HG03439 (cell line): Measurements from ENCODE around the gene FRYL.
"Not testable (repeated sequence)": the region's sequence is repeated elsewhere in the genome, so short reads cannot be mapped to it uniquely, and the experiment has no call there.

Experiments
- ATAC-seq: cut with Tn5 transposase; IDR thresholded peaks from one replicate; pipeline ENCODE4 v1.9.1; 2021; ENCODE audit warnings: mild to moderate bottlenecking, moderate library complexity; ENCODE audit not compliant: unreplicated experiment

FRYL gene

DNA sequence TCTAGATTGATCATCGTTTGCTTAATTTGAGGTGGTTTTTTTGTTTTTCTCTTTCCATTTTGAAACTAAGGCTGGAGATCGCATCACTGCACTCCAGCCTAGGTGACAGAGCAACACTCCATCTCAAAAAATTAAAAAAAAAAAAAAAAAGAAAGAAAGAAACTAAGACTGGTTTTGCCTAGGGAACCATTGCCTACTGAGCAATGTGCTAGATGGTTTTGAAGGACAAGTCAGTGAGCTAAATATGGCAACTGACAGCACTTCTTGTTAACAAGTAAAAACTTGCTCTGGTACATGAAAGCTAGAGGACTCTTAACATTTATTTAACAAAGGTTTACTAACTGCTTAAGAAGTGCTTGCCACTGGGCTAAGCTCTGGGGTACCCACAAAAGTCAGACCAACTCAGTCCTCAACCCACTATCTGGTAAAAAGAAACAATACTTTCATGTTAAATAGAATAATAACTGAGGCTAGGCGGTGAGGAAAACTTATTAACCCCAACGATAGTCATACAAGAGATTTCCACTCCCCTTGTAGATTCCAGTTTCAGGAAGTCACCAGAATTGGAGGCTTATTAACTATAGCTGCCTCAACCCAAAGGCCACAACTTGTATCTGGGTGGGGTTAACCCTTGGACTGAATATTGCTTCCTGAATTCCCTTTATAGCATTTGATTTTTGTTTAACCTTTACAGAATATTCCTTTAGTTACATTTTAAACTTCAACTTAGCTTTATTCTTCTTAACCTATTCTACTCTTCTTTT, 111.6 kb downstream of the FRYL start:
- no peak for ATAC-seq

DNA sequence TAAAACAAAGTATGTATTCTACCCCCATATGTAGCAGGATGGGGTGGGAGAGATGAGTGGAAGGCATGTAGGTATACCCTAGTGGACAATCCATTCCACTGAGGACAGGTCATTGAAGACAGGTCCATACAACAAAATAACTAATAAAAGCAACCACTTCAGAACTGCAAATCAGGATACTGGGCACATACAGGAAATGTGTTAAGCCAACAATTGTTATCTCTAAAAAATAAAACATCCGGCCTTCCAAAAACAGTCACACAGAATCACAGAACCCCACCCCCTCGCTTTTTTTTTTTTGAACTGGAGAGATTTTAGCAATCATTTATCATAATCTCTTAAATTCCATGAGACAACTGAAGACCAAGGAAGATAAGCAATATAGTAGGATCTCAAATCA, 112.9 kb downstream of the FRYL start:
- no peak for ATAC-seq

DNA sequence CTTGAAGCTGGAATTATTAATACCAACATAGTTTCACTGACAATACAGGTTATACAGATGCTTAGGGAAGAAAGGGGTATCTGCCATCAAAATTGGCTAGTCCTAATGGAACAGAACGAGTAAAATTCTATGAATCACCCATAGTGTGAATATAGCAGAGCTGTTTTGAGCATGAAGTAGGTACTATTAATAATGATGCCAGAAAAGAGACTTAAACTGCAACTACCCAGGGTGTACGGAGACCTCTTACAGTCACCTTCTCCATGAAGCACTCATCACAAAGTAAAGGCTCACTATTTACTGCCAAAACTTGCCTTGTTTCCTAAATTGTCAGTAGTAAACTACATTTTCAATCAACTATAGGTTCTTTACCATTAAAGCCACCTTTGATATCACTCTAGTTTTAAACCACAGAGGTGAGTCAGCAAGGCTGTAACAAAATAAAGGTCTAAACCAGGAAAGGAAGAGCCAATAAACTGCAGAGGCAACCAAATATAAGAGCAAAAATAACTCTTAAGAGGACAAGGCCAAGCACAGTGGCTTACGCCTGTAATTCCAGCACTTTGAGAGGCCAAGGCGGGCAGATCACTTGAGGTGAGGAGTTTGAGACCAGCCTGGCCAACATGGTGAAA, 114.4 kb downstream of the FRYL start:
- no peak for ATAC-seq

DNA sequence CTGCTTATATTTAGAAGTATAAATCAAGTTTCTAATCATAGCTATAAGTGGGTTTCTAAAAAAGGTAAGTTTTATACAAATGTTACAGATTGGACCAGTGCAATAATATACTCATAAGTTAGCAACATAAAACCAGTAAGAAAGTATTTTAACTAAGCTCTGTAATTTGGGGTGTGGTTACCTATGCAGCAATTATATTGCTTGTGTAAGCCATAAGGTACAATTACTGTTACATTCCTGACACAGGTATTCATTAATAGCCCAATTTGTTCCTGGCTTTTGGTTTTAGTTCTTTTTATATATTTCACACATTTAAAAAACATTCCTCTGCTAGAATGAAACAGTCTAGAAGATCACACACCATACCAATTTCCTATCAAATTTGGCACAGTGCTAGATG, 115.1 kb downstream of the FRYL start:
- no peak for ATAC-seq

DNA sequence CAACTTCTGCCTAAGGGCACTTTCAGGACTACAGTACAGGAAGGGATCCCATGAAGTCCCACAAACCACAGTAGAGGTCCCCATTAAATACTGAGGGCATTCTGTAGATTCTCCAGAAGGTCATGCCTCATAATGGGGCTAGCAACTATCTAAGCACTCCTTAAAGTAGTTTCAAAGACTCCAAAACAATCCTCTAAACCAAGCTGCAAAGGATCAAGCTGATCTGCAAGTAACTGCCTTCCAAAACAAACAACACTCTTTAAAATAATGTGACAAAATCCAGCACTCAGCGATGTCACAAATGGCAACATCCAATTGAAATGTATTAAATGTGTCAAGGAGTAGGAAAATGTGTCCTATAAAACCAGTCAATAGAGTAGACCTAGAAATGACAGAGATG, 118.7 kb downstream of the FRYL start:
- ATAC-seq = no peak

DNA sequence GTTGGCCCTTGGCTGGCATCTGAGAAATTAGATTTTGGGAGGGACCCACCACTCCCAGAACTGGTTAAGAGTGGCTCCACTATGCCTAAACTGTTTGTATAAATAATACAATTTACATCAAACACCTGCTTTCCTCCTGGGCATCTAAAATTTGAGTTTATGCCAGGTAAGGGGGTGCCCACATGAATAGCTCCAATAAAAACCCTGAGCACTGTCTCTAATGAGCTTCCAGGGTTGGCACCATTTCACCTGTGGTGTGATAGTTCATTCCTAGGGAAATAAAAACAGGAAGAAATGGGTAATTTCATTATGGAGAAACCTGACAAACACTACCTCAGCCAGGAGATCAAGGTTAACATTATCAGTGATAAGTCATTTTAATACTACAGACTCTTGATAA, 119.7 kb downstream of the FRYL start:
- no peak for ATAC-seq

DNA sequence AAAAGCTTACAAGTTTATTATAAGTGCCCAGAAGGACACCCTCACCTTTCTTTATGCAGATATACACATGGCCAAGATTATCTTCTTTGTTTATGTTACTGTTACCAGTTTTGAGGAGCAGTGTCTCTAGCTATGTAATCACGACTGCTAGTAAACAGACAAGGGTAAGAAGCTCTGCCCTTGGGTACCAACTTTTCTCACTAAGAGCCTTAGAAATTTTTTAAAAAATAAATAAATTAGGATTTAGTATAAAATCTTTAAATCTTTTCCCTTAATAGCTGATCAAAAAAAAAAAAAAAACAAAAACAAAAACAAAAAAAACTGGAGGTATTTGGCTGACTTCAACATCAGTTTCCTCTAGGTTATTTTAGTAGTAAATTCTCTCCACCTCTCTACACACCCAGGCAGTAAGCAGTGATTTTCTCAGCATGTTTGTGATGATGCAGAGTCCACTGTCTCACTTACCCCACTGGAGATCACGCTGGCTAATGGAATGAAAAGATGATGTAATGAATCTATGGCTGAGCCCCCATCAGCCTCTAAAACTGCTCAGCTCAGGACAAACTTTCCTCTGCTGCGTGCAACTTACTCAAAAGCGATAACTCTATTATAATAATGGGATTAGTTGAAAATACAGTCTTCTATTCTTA, 125.9 kb downstream of the FRYL start:
- ATAC-seq = no peak

DNA sequence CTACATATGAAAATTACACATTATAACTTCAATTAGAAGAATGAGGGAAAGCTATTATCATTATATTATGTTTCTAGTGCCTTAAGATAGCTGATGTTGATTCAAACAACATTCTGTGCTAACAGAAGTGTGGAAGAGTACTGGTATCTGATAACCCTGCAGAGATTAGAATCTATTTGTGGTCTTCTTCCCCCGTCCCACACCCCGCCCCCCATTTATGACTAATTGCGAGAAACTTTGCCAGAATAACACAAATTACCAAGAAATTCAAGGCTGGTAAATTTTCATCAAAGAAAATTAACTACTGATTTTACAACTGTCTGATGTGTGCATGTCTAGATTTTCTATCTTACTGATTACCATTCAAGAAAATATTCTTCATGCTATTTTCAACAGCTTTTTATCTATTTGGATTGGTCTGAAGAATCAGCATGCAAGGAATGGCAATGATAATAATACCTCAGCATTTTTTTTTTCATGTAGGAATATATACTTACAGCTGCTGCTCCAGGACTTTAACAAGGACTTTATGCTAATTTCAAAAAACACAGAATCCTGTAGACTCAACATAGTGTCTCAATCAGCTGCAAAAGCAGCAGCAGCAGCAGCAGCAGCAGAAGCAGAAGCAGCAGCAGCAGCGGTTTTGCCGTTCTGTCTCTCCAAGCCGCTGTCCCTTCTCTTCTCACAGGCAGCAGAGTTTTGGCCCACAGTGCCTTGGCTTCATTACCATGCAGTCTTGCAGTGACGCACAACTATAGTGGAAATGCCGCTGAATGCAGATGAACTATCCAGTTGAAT, 126.7 kb downstream of the FRYL start:
- no peak for ATAC-seq

DNA sequence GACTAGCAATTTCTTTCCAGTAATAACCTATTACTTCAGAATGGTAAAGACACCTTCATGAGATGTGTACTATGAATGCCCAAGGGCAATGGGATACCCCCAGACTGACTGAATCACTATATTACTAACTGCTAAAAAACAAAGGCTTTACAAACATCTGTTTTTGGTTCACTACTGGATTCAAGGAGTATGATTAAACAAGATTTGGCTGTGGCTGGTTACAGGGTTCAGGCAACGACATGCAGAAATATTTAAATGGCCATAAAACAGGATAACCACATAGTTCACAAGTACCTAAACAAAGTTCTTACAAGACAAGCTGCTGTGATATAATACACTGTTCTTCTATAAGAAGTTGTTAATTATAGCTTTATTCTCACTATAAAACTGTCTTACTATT, 128.2 kb downstream of the FRYL start:
- no peak for ATAC-seq

DNA sequence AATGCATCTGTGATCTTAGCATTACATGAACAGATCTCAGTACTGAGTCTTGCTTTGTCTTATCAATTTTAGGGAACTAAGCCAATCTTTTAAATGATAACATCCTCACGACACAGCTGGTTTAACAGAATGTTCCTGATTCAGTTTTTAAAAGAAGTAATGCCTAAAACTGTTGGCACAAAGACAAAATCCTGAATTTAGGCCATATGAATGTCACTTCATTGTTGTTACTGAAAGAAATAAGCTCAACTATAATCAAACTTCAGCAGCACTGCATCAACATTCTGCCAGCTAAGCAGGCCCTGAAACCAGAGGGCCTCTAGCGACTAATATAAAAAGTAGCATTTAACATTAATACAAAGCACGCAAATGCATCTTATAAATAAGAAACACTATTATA, 130.6 kb downstream of the FRYL start:
- ATAC-seq = no peak

DNA sequence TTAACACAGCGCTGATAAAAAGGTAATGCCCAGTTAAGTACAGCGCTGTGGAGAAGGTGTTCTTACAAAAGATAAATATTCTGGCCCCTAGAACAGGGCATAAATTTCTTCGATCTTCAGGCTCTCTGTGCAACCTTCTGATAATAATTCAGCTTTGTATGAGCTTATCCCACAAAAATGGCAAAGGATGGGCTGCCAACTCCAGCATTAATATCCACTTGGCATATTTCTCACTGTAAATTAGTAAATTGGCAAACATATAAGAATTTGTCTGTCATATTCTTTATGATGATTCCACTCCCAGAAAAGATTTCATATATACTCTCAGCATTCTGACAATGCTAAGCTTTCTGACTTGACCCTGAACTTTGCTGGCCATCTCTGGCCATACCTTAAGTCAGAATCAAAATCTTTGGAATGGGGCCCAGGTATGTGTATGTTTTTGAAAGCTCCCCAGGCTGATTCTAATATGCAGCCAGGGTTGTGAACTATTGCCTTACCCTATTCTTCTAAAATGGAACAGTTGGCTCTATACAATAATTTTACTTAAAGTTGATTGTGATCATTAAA, 134.8 kb downstream of the FRYL start:
- no peak for ATAC-seq

DNA sequence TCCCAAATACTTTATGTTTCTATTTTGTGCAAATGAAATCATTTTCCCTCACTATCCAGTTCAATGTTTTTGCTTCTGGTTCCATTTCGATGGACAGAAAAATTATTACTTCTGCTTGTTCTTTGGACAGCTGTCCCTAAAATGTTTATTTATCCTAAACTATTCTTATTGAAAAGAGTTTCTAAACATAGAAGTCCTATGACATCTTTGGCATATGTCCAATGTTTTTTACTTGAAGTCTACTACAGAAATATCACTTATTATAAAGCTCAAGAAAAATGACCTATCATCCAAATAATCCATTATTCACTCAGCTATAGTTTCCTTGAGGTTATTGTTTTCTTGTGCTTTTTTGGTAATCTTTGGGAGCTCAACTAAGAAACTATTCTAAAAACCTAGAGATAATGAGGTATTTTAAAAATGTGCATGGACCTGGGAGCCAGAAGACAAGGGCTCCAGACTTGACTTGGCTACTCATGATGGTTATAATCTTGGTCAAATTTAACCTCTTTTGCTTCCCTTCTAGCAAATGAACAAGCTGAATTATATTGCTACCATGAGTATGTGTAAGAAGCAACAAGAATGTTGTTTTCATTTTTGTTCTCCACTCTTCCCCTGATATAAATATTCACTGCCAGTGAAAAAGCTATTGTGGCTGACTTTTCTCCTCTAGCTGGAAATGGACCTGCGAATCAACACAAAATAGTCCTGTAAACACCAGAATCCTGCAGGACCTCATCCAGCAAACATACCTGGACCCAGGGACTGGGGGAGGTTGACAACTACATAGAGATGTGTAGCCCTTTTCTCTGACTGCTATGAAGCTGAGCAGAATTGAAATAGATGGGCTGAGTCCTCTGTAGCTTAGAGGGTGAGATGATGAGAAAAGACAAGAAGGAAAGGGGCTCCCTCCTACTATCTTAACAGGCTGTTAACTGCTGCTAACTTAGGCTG, 137.4 kb downstream of the FRYL start:
- no peak for ATAC-seq

DNA sequence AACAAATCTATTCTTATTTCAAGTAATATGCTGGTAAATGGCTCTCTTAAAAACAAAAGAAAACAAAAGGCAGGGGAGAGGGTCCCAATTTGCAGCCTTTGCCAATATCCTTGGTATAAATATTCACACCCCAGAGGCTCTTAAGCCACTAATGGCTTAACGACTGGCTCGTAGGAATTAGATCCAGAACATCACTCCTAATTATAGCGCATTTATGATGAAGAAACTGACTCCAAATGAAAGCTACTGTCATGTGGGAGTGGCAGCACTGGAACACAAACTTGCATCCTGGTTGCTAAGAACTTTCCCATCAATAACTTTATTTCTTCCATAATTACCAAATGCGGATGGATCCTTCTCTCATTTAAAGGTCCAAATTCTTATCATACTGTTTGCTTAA, 138.7 kb downstream of the FRYL start:
- ATAC-seq = no peak

DNA sequence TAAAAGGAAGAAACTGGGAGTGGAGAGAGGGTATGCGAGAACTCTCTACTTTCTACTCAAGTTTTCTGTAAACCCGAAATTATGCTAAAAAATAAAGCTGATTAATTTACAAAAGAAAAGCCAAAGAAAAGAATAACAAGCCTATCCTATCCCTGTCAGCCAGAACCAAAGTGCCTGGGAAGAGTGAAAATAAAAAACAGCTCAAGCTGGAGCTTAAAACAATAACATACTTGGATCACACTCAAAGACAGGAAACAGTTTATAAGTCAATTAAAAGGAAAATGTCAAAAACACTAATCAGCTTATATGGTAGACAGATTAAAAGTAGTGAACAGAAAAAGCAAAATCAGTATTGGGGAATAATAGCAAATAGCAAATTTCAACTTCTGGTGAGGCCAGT, 139.4 kb downstream of the FRYL start:
- ATAC-seq = no peak

DNA sequence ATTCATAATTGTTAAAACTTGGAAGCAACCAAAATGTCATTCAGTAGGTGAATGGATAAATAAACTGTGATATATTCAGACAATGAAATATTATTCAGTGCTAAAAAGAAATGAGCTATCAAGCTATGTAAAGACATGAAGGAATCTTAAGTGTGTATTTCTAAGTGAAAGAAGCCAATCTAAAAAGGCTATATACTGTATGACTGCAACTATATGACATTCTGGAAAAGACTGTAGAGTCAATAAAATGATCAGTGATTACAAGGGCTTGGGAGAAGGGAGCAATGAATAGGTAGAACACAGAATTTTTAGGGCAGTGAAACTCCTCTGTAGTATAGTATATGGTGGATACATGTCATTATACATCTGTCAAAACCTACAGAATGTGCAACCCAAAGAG, 139.9 kb downstream of the FRYL start:
- no peak for ATAC-seq

DNA sequence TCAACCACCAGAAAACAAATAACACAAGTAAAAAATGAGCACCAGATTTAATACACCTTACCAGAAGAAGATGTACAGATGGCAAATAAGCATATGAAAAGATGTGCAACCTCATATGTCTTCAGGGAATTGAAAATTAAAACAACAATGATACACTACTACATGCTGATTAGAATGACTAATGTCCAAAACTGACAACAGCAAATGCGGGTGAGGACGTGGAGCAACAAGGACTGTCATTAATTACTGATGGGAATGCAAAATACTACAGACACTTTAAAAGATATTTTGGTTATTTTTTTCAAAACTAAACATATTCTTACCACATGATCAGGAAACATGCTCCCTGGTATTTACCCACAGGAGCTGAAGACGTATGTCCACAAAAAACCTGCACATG, 140.3 kb downstream of the FRYL start:
- no peak for ATAC-seq

DNA sequence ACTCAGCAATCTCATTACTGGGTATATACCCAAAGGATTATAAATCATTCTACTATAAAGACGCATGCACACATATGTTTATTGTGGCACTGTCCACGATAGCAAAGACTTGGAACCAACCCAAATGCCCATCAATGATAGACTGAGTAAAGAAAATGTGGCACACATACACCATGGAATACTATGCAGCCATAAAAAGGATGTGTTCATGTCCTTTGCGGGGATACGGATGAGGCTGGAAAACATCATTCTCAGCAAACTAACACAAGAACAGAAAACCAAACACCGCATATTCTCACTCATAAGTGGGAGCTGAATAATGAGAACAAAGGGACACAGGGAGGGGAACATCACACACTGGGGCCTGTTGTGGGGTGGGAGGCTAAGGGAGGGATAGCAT, 141.5 kb downstream of the FRYL start:
- not testable (repeated sequence) for ATAC-seq

DNA sequence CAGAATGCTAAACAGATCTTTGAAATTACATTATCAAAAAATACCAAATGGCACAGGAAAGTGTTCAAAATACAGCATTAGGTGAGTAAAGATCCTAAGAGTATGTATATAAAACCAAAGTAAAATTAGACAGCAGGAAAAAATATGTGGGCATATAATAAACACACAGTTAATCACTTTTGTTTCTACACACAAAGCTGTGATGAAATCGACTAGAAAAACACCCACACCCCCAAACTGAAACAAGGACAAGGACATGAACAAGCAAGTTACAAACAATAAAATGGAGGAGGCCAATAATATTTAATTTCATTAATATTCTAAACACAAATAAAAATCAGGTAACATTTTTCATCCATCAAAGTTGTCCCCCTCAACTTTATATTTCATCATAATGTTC, 143.2 kb downstream of the FRYL start:
- no peak for ATAC-seq

DNA sequence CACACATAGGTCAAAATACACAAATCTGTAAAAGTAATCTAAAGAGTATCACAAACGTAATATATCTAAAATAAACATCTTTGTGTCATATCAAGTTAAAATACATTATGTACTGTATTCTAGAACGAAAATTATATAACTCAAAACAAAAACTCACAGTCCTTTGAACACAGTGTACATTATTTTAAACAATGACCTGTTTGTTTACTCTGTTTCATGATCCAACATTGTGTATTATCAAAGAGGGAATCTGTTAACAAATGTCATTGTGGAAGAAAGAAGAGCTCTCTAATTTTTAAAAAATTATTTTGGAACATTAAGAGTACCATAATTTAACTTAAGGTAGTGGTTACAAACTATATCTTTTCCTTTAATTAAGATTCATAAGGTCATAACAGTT, 144.1 kb downstream of the FRYL start:
- no peak for ATAC-seq

DNA sequence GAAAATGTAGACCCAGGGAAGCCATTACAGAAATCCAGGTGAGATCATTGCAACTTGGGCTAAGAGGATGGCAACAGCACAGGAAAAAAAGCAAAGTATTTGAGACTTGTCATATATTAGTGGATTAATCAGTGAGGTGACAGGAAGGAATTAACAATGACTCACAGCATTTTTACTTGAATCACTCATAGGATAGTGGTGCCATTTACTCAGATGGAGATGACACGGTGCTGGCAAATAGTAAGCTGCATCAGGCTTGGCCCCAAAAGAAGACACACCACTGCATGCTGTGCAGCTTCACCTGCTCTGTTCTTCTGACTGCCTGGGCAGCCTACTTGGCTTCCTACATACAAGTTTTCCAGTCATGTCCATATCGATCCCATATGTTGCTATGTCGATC, 144.8 kb downstream of the FRYL start:
- ATAC-seq = no peak
